ENCODE data around the gene CLEC16A. TPM values are rescaled to one million over a fixed set of nuclear protein-coding genes. Genes with fewer than 3 reads are reported as not detected.
A peak's percentile ranks its signal among the peaks of the same experiment; 100 is the strongest.

The CLEC16A gene
- total and polyA plus RNA-seq, 9 of the 15 experiments (the other 6 are each of a cell fraction or from before 2014, with no cell fraction given) = 1.00 to 22.3 (median 10.0) TPM

GRCh38 chr16:10964039-10964890 is 19.9 kb downstream of the CLEC16A start (continued):
- TF ChIP-seq HDAC2 (IDR thresholded peaks at IDR 0.05) (no peak), KDM4B (IDR thresholded peaks at IDR 0.05; ENCODE audit: borderline replicate concordance in 2 of 2, low read depth in 1 of 2) (0 out of 4 replicates have a peak, but pooled peaks of 1 of the 2 experiments have one; percentile 27), HMG20B (CRISPR knock-in tag; IDR thresholded peaks at IDR 0.05) (no peak), CEBPG (CRISPR knock-in tag; IDR thresholded peaks at IDR 0.05) (no peak), CEBPG (tag; conservative IDR thresholded peaks at IDR 0.05 in 1 of 2, IDR thresholded peaks at IDR 0.05 in 1 of 2) (no peak), GTF2F1 (IDR thresholded peaks at IDR 0.05; ENCODE audit: low read depth, low read length) (no peak; the same call in 1 of the 2 replicates), NRF1 (conservative IDR thresholded peaks at IDR 0.05 in 1 of 2, IDR thresholded peaks at IDR 0.05 in 1 of 2) (no peak), IRF2 (CRISPR knock-in tag; IDR thresholded peaks at IDR 0.05) (no peak), SMAD3 (CRISPR knock-in tag; conservative IDR thresholded peaks at IDR 0.05) (no peak), SMARCA5 (IDR thresholded peaks at IDR 0.05) (no peak), THRB (CRISPR knock-in tag; conservative IDR thresholded peaks at IDR 0.05) (no peak), TCF15 (CRISPR knock-in tag; IDR thresholded peaks at IDR 0.05) (no peak), JUND (IDR thresholded peaks at IDR 0.05; ENCODE audit: borderline replicate concordance, low read depth, low read length) (peak; percentile 48; the same call in 1 of the 2 replicates), JUND (tag; IDR thresholded peaks at IDR 0.05; ENCODE audit: borderline replicate concordance, low read depth, low read length) (peak; percentile 26; the same call in 1 of the 3 replicates), KDM2B (CRISPR knock-in tag; IDR thresholded peaks at IDR 0.05) (no peak), ZNF263 (CRISPR knock-in tag; IDR thresholded peaks at IDR 0.05; ENCODE audit: borderline replicate concordance) (peak; percentile 23; the same call in 1 of the 2 replicates), SNIP1 (IDR thresholded peaks at IDR 0.05; ENCODE audit: low read depth) (no peak), CREB5 (CRISPR knock-in tag; IDR thresholded peaks at IDR 0.05) (no peak), IRF9 (tag; IDR thresholded peaks at IDR 0.05) (no peak), PBX2 (CRISPR knock-in tag; IDR thresholded peaks at IDR 0.05; ENCODE audit: low read depth) (no peak), PBX2 (tag; conservative IDR thresholded peaks at IDR 0.05; ENCODE audit: low read depth) (peak; percentile 45; the same call in 1 of the 2 replicates)

Measured in K562 (cell line).